Psoas muscle (tissue), 8 donors: ENCODE results near the gene LRPAP1. TPM values are rescaled to one million over a fixed set of nuclear protein-coding genes. Genes with fewer than 3 reads are reported as not detected.

ENCODE experiments used
- ATAC-seq, 4 donors: fragments of 200-7000 bp; cut with Tn5 transposase; one replicate each; pipeline ENCODE4 v1.9.1; 2020; ENCODE audit warnings: moderate library complexity in 3 of 4, mild to moderate bottlenecking in 2 of 4
- DNase-seq, 2 donors: peaks; one replicate each; pipeline ENCODE4 v3.0.0-alpha.2; 2020
- H3K27ac ChIP-seq: fragments of 200-600 bp; one replicate; pipeline ENCODE4 v1.8.0; 2022
- H3K27me3 ChIP-seq, 3 donors: fragments of 200-600 bp in 1 of 3; one replicate each; pipeline versions ENCODE4 v1.6.1 to v1.8.0; 2013 to 2022; ENCODE audit warnings: low read length in 2 of 3, mild to moderate bottlenecking in 2 of 3, moderate library complexity in 1 of 3; ENCODE audit not compliant: insufficient read depth in 3 of 3
- H3K36me3 ChIP-seq, 2 donors: fragments of 200-600 bp in 1 of 2; one replicate each; pipeline versions ENCODE4 v1.6.1 to v1.8.0; 2013 to 2022; ENCODE audit warnings: low read depth in 1 of 2, mild to moderate bottlenecking in 1 of 2, moderate library complexity in 1 of 2; ENCODE audit not compliant: insufficient read depth in 1 of 2
- H3K4me1 ChIP-seq: fragments of 200-600 bp; one replicate; pipeline ENCODE4 v1.8.0; 2022
- H3K4me3 ChIP-seq: fragments of 200-600 bp; one replicate; pipeline ENCODE4 v1.8.0; 2022; ENCODE audit warnings: mild to moderate bottlenecking
- H3K9me3 ChIP-seq: fragments of 200-600 bp; one replicate; pipeline ENCODE4 v1.8.0; 2022
- WGBS, 3 donors: extraction: QIAGEN DNeasy Blood & Tissue Kit; methylation state at CpG; one replicate each; pipeline versions ENCODE4 v1.1.6 to v1.1.7; 2013; 5-methylcytosine and 5-hydroxymethylcytosine counted together
- intact Hi-C, 2 donors: fragments of 100-400 bp; cut with DNase I; formaldehyde crosslinking; loops; one replicate each; pipeline versions ENCODE4 v1.11.0 to v1.14.2; 2022
- polyA plus RNA-seq, 3 donors: library from polyadenylated mRNA; stranded (reverse); fragments of 200-250 nt; gene quantifications; one replicate each; pipeline ENCODE4 v1.2.3, GENCODE V29; 2013
- total RNA-seq, 4 donors: library from RNA; stranded (reverse); fragmentation: NEBNext Ultra II Directional in 2 of 4; extraction: Animal tissue kit (Norgen Biotek cat#: 25700) in 2 of 4; gene quantifications; one replicate each; pipeline versions ENCODE4 v1.2.1 to v1.2.4, GENCODE V29; 2021 to 2023
- TF ChIP-seq, protein P1 (sequence below): fragments of 200-600 bp; IDR thresholded peaks from one replicate; pipeline ENCODE4 v1.8.0; 2022; ENCODE audit warnings: antibody characterized with exemption
- donor health status: healthy with polysubstance abuse.
- donor health status: DM: no; HTN: no; CAD: no; lungs with moderate emphysema.
- donor health status: Bipolar disorder and iron deficiency.
- donor health status: healthy.
- donor health status: DM: yes; HTN: yes; CAD: no.
- donor health status: DM: no; HTN: no; CAD: no.
- donor health status: DM: no; HTN: no; CAD: no.
- donor health status: DM: yes; HTN: yes; CAD: no.

LRPAP1 gene
- total and polyA plus RNA-seq, 7 donors = 73.7 to 123 (median 105) TPM

- Histone ChIP-seq H3K9me3 (no peaks in the 10 kb centered on the region), H3K4me1 (peaks cover 18% of the 10 kb centered on the region), H3K4me3 (no peak overlapping the region), H3K27ac (no peak overlapping the region), H3K36me3 (peaks cover 0 to 24% of the 10 kb centered on the region in 2 donors), H3K27me3 (no peaks in the 10 kb centered on the region)
- 58 to 62% (median 58%) methylated on average over 11 of the region's 11 CpGs for WGBS, 3 donors
- ATAC-seq (no peak), DNase-seq (no peak)
- intact Hi-C loops = loop anchor here in 1 of 2 donors (5.0 kb wide), 1 partner anchor 38 kb away; no protein-coding TSS in a partner anchor
- TF ChIP-seq, protein P1, sequence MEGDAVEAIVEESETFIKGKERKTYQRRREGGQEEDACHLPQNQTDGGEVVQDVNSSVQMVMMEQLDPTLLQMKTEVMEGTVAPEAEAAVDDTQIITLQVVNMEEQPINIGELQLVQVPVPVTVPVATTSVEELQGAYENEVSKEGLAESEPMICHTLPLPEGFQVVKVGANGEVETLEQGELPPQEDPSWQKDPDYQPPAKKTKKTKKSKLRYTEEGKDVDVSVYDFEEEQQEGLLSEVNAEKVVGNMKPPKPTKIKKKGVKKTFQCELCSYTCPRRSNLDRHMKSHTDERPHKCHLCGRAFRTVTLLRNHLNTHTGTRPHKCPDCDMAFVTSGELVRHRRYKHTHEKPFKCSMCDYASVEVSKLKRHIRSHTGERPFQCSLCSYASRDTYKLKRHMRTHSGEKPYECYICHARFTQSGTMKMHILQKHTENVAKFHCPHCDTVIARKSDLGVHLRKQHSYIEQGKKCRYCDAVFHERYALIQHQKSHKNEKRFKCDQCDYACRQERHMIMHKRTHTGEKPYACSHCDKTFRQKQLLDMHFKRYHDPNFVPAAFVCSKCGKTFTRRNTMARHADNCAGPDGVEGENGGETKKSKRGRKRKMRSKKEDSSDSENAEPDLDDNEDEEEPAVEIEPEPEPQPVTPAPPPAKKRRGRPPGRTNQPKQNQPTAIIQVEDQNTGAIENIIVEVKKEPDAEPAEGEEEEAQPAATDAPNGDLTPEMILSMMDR = no peak
Observed at GRCh38 chr4:3488820-3489219, 43.4 kb downstream of the LRPAP1 start.

GRCh38 chr4:3487861-3488260 is 44.4 kb downstream of the LRPAP1 start:
- H3K27ac ChIP-seq = no peak overlapping the region
- WGBS, 3 donors = 47 to 66% (median 53%) methylated on average over 6 to 7 of the region's 7 CpGs
- H3K27me3 ChIP-seq = no peaks in the 10 kb centered on the region
- ATAC-seq = no peak
- DNase-seq = no peak
- H3K9me3 ChIP-seq = no peaks in the 10 kb centered on the region
- peaks cover 0 to 14% of the 10 kb centered on the region in 2 donors for H3K36me3 ChIP-seq
- intact Hi-C loops = loop anchor here in 1 of 2 donors (5.0 kb wide), 1 partner anchor 39 kb away; no protein-coding TSS in a partner anchor
- H3K4me3 ChIP-seq = no peak overlapping the region
- TF ChIP-seq, protein P1 = no peak
- peaks cover 21% of the 10 kb centered on the region for H3K4me1 ChIP-seq

DNA sequence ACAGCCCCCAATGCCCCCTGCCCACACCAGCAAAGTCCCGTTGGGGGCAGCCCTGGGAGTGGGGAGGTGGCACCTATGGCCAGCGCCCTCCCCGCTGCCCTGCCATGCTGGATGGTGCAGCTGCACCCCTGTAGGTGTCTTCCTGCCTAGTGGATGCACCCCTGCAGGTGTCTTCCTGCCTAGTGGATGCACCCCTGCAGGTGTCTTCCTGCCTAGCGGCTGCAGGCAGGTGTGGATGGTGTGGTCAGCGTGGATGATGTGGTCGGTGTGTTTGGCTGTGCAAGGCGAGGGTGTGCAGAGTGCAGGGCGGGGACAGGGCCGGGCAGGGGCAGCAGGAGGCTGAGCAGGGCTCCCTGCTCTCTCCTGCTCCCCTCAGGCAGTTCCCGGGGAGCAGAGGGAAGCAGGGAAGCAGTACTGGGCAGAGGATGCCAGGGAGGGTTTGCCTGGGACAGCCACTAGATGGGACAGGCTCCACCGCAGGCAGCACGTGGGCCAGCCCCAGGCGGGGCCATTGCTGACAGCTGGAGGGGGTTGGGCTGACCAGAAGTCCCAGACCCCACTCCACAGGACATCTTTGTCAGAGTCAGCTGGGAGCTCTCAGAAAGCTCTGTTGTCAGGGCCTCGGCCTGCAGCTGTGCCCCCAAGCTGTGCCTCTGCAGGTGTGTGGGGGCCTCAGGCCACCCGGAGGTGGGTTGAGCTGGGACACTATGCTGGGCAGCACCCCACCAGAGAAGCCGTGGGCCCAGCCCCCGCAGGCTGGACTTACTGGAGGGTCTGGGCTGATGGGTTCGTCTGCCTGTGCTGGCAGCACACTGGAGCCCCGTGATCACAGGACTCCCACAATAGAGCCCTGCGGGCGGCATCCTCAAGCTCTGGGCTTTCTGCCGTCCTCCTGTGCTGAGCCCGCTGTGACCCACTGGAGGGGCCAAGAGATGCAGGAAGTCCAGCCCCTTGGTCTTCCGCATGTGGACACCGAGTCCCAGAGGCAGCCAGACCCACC is 45.4 kb downstream of the LRPAP1 start:
- ATAC-seq (no peak), DNase-seq (no peak)
- TF ChIP-seq, protein P1 = no peak
- peaks cover 31% of the 10 kb centered on the region for H3K4me1 ChIP-seq
- no peak overlapping the region for H3K4me3 ChIP-seq
- H3K9me3 ChIP-seq = no peaks in the 10 kb centered on the region
- intact Hi-C loops = loop anchor here in 1 of 2 donors (5.0 kb wide), 1 partner anchor 40 kb away; no protein-coding TSS in a partner anchor
- peaks cover 0 to 7% of the 10 kb centered on the region in 2 donors for H3K36me3 ChIP-seq
- H3K27me3 ChIP-seq = no peaks in the 10 kb centered on the region
- WGBS, 3 donors = 68 to 80% (median 75%) methylated on average over 25 of the region's 25 CpGs
- H3K27ac ChIP-seq = no peak overlapping the region

DNA sequence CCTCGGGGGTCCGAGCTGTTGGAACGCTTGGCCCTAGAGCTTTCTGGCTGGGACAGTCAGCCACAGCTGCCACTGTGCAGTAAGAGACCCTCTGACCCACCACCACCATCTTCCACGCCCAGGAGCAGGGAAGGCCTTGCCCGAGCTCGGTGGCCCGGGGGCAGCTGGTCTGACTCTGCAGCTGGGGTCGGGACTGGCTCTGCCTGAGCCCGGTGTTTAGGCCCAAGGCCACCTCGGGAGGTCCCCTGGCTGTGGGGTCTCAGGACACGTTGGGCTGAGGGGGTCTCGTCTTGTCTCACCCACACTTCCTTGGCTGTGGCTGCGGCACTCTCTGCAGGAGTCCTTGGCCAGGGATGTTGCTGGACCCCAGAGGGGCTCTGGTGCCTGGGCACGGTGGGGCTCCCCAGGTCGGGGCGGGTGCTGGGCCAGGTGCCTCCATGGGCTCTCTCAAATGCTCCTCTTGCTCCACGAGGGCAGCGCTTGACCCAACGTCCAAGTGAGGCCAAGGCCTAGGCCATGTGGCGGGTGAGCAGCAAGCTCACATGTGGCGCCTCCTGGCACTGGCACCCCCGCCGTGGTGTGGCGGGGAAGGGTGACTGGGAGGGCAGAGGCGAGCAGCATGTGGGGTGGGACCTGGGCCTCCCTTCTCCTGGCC is 46.2 kb downstream of the LRPAP1 start:
- ATAC-seq (no peak), DNase-seq (no peak)
- Histone ChIP-seq H3K4me3 (no peak overlapping the region), H3K27ac (no peak overlapping the region), H3K4me1 (peaks cover 40% of the 10 kb centered on the region), H3K9me3 (no peaks in the 10 kb centered on the region), H3K36me3 (no peaks in the 10 kb centered on the region), H3K27me3 (no peaks in the 10 kb centered on the region)
- intact Hi-C loops = loop anchor here in 1 of 2 donors (5.0 kb wide), 1 partner anchor 41 kb away; no protein-coding TSS in a partner anchor
- TF ChIP-seq, protein P1 = no peak
- 83 to 91% (median 87%) methylated on average over 23 to 25 of the region's 25 CpGs for WGBS, 3 donors
